Spleen (tissue), 7 donors: ENCODE results near the gene SERPINC1.

ENCODE experiments used
- CTCF ChIP-seq, 11 experiments: fragments of 200-600 bp in 7 of 11; fragments of 450-650 bp in 4 of 11; sonication (generic) in 4 of 11; IDR thresholded peaks in 8 of 11; conservative IDR thresholded peaks in 3 of 11; 1 replicate in 7 of 11; 2 replicates in 4 of 11; pipeline versions ENCODE4 v1.4.0 to v1.8.0; 2016 to 2021; ENCODE audit warnings: antibody characterized with exemption in 11 of 11, inconsistent platforms in 4 of 11, mild to moderate bottlenecking in 1 of 11
- POLR2A ChIP-seq, 3 donors: fragments of 450-650 bp; IDR thresholded peaks; one replicate each; pipeline ENCODE4 v1.5.1; 2017; ENCODE audit warnings: antibody characterized with exemption in 3 of 3, mild to moderate bottlenecking in 1 of 3
- POLR2AphosphoS5 ChIP-seq, 3 donors: sonication (generic); formaldehyde crosslinking; IDR thresholded peaks; one replicate each; pipeline ENCODE4 v1.5.1; 2017; ENCODE audit warnings: antibody characterized with exemption in 3 of 3
- donor health status: DM: no; HTN: no; CAD: no; lungs with moderate emphysema.
- donor health status: DM: no; HTN: no; CAD: no.
- donor health status: DM: no; HTN: no; CAD: no.

GRCh38 chr1:173894189-173894588 lies 22.9 kb downstream of the SERPINC1 start:
- TF ChIP-seq CTCF (IDR thresholded peaks at IDR 0.05 in 8 of 11, conservative IDR thresholded peaks at IDR 0.05 in 3 of 11) (no peak), POLR2A (IDR thresholded peaks at IDR 0.05) (no peak), POLR2AphosphoS5 (IDR thresholded peaks at IDR 0.05) (no peak)
